Measurements from ENCODE around the gene PTGES.

DNA sequence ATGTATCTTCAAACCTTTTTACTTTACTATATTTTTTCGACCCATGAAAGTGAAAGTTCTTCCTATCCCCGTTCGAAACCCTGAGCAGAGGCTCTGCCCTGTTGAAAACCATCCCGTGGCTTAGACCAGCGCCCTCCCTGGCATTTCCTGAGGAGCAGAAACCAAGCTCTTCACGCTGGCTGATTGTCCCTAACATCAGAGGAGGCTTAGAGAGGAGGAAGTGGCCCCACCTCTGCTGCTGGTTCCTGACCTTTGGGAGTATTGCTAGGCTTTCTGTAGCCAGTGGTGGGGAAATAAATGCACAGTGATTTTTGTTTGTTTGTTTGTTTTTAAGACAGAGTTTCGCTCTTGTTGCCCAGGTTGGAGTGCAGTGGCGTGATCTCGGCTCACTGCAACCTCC, 4.2 kb upstream of the PTGES start:
- TF ChIP-seq EP300 (IDR thresholded peaks at IDR 0.05): no peak
- TF ChIP-seq, protein P1, sequence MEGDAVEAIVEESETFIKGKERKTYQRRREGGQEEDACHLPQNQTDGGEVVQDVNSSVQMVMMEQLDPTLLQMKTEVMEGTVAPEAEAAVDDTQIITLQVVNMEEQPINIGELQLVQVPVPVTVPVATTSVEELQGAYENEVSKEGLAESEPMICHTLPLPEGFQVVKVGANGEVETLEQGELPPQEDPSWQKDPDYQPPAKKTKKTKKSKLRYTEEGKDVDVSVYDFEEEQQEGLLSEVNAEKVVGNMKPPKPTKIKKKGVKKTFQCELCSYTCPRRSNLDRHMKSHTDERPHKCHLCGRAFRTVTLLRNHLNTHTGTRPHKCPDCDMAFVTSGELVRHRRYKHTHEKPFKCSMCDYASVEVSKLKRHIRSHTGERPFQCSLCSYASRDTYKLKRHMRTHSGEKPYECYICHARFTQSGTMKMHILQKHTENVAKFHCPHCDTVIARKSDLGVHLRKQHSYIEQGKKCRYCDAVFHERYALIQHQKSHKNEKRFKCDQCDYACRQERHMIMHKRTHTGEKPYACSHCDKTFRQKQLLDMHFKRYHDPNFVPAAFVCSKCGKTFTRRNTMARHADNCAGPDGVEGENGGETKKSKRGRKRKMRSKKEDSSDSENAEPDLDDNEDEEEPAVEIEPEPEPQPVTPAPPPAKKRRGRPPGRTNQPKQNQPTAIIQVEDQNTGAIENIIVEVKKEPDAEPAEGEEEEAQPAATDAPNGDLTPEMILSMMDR (IDR thresholded peaks at IDR 0.05): no peak

Measured in tibial nerve (tissue), 4 donors.